Tibial artery (tissue), 4 donors: ENCODE measurements around the gene NXPH3.

Experiments
- DNase-seq, 2 donors: peaks; one replicate each; pipeline ENCODE4 v3.0.0-alpha.2; 2019
- H3K27ac ChIP-seq, 2 donors: fragments of 200-600 bp; sonication (generic) in 1 of 2; 1 replicate in 1 of 2; 2 replicates in 1 of 2; pipeline ENCODE4 v1.5.1; 2018 to 2019; ENCODE audit warnings: mild to moderate bottlenecking in 1 of 2
- H3K27me3 ChIP-seq, 2 donors: fragments of 200-600 bp; sonication (generic) in 1 of 2; one replicate each; pipeline versions ENCODE4 v1.5.1 to v1.6.0; 2016 to 2019
- H3K36me3 ChIP-seq, 3 donors: fragments of 200-600 bp; sonication (generic) in 2 of 3; one replicate each; pipeline ENCODE4 v1.5.1; 2016 to 2019; ENCODE audit warnings: mild to moderate bottlenecking in 2 of 3
- H3K4me1 ChIP-seq, 4 donors: fragments of 200-600 bp; sonication (generic) in 2 of 4; 1 replicate in 3 of 4; 2 replicates in 1 of 4; pipeline ENCODE4 v1.5.1; 2016 to 2019
- H3K4me3 ChIP-seq, 2 donors: fragments of 200-600 bp; sonication (generic) in 1 of 2; 1 replicate in 1 of 2; 2 replicates in 1 of 2; pipeline ENCODE4 v1.5.1; 2018 to 2019; ENCODE audit warnings: mild to moderate bottlenecking in 2 of 2
- H3K9me3 ChIP-seq, 3 donors: fragments of 200-600 bp; sonication (generic) in 1 of 3; one replicate each; pipeline ENCODE4 v1.5.1; 2016 to 2019
- CTCF ChIP-seq, 2 experiments: fragments of 200-600 bp in 1 of 2; fragments of 450-650 bp in 1 of 2; IDR thresholded peaks; one replicate each; pipeline ENCODE4 v1.5.1; 2017 to 2019; ENCODE audit warnings: antibody characterized with exemption in 2 of 2, mild to moderate bottlenecking in 1 of 2, moderate library complexity in 1 of 2
- intact Hi-C: fragments of 100-400 bp; cut with DNase I; formaldehyde crosslinking; loops from one replicate; pipeline ENCODE4 v1.15.0; 2023; ENCODE audit warnings: low total_unique reads

NXPH3 gene

GRCh38 chr17:49571764-49572163 is 3.9 kb upstream of the NXPH3 start:
- Histone ChIP-seq H3K27ac (peak overlapping the region; percentile 93 to 97), H3K4me1 (peaks cover 0 to 58% (median 43%) of the 10 kb centered on the region in 4 donors), H3K36me3 (no peaks in the 10 kb centered on the region), H3K27me3 (no peaks in the 10 kb centered on the region), H3K9me3 (no peaks in the 10 kb centered on the region), H3K4me3 (no peak overlapping the region)
- DNase-seq: no peak
- TF ChIP-seq CTCF (IDR thresholded peaks at IDR 0.05): no peak
- intact Hi-C loops: loop anchor here (2.0 to 5.0 kb wide), 2 partner anchors 123 to 206 kb away; no protein-coding TSS in a partner anchor

- intact Hi-C loops: loop anchor here (5.0 kb wide), 1 partner anchor 205 kb away; no protein-coding TSS in a partner anchor
- Histone ChIP-seq H3K4me1 (peaks cover 0 to 58% (median 39%) of the 10 kb centered on the region in 4 donors), H3K9me3 (no peaks in the 10 kb centered on the region), H3K36me3 (no peaks in the 10 kb centered on the region), H3K27ac (peak overlapping the region; percentile 93 to 97), H3K4me3 (no peak overlapping the region), H3K27me3 (no peaks in the 10 kb centered on the region)
- no peak for TF ChIP-seq CTCF (IDR thresholded peaks at IDR 0.05)
- DNase-seq: peak in 1 of 2 donors; percentile 54
These were observed 3.4 kb upstream of the NXPH3 start for GRCh38 chr17:49572226-49572625.

GRCh38 chr17:49572806-49573420 is 2.8 kb upstream of the NXPH3 start:
- H3K36me3 ChIP-seq: no peaks in the 10 kb centered on the region
- H3K27me3 ChIP-seq: no peaks in the 10 kb centered on the region
- H3K4me1 ChIP-seq: peaks cover 0 to 58% (median 37%) of the 10 kb centered on the region in 4 donors
- H3K4me3 ChIP-seq: no peak overlapping the region
- TF ChIP-seq CTCF (IDR thresholded peaks at IDR 0.05): no peak
- peak in 1 of 2 donors; percentile 38 for DNase-seq
- intact Hi-C loops: loop anchor here (5.0 kb wide), 1 partner anchor 204 kb away; no protein-coding TSS in a partner anchor
- peak overlapping the region; percentile 93 to 97 for H3K27ac ChIP-seq
- no peaks in the 10 kb centered on the region for H3K9me3 ChIP-seq

GRCh38 chr17:49573510-49574322 is 2.0 kb upstream of the NXPH3 start:
- intact Hi-C loops: loop anchor here (5.0 kb wide), 1 partner anchor 204 kb away; no protein-coding TSS in a partner anchor
- Histone ChIP-seq H3K4me1 (peaks cover 0 to 62% (median 40%) of the 10 kb centered on the region in 4 donors), H3K36me3 (peaks cover 0 to 4% (median 1%) of the 10 kb centered on the region in 3 donors), H3K27ac (peak overlapping the region; percentile 93 to 97), H3K4me3 (peak overlapping the region in 1 of 2 donors; percentile 91), H3K9me3 (no peaks in the 10 kb centered on the region), H3K27me3 (no peaks in the 10 kb centered on the region)
- TF ChIP-seq CTCF (IDR thresholded peaks at IDR 0.05): no peak
- peak in 1 of 2 donors; percentile 72 for DNase-seq

GRCh38 chr17:49574323-49574781 is 1.3 kb upstream of the NXPH3 start:
- H3K4me1 ChIP-seq: peaks cover 0 to 68% (median 46%) of the 10 kb centered on the region in 4 donors
- no peaks in the 10 kb centered on the region for H3K27me3 ChIP-seq
- TF ChIP-seq CTCF (IDR thresholded peaks at IDR 0.05): peak in 1 of 2 experiments; percentile 2
- peak overlapping the region; percentile 8 to 91 for H3K4me3 ChIP-seq
- peak overlapping the region; percentile 93 to 97 for H3K27ac ChIP-seq
- peak in 1 of 2 donors; percentile 78 for DNase-seq
- H3K36me3 ChIP-seq: peaks cover 5 to 9% (median 6%) of the 10 kb centered on the region in 3 donors
- no peaks in the 10 kb centered on the region for H3K9me3 ChIP-seq
- intact Hi-C loops: loop anchor here (5.0 kb wide), 1 partner anchor 203 kb away; no protein-coding TSS in a partner anchor
